ENCODE measurements around the gene EEF1AKMT2.

Gene EEF1AKMT2

DNA sequence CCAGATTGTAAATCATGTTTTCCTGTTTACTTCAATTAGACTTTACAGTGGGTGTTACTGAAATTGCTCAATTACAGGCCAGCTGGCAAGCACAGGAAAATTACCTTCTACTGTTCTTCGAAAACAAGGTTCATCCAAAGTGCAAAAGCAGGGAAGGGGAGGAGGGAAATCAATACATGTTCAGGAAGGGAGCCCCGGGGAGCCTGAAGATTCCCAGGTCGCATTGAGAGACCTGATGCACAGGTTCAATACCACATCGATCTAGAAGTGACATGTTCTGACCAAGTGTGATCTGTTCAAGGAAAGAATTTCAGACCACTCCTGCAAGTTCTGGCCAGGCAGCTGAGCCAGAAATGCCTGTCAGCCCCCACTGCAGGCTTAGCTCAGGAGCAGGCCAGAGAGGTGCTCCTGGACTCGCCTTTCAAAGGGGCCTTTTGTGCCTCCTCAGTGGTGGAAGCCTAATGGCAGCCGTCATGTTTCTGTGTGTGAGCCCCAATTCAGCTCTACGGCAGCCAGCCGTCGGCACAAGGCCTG lies 83.4 kb downstream of the EEF1AKMT2 start:
- Histone ChIP-seq H3K9me3 (ENCODE audit: control insufficient read depth, insufficient read depth, low read length) (no peaks in the 10 kb centered on the region), H3K79me2 (ENCODE audit: control insufficient read depth, low read length) (peaks cover 72% of the 10 kb centered on the region), H3K4me2 (ENCODE audit: low read length) (no peak overlapping the region), H3K27me3 (ENCODE audit: control insufficient read depth, low read length) (no peaks in the 10 kb centered on the region), H3K36me3 (ENCODE audit: control insufficient read depth, low read length) (peaks cover 45% of the 10 kb centered on the region), H3K9me2 (replicated peaks; ENCODE audit: control insufficient read depth, low read length) (no peaks in the 10 kb centered on the region), H3K4me1 (ENCODE audit: control insufficient read depth, low read length) (peaks cover 42% of the 10 kb centered on the region), H3K27ac (ENCODE audit: low read depth, low read length) (no peak overlapping the region), H3F3A (ENCODE audit: control insufficient read depth, insufficient read depth) (no peaks in the 10 kb centered on the region), H3K4me3 (ENCODE audit: low read length) (no peak overlapping the region), H4K20me1 (ENCODE audit: control insufficient read depth, insufficient read depth, low read depth, low read length) (peaks cover 18% of the 10 kb centered on the region)
- no peak for TF ChIP-seq EZH2phosphoT487 (IDR thresholded peaks at IDR 0.05; ENCODE audit: borderline replicate concordance, low read length)
- TF ChIP-seq, protein P1, sequence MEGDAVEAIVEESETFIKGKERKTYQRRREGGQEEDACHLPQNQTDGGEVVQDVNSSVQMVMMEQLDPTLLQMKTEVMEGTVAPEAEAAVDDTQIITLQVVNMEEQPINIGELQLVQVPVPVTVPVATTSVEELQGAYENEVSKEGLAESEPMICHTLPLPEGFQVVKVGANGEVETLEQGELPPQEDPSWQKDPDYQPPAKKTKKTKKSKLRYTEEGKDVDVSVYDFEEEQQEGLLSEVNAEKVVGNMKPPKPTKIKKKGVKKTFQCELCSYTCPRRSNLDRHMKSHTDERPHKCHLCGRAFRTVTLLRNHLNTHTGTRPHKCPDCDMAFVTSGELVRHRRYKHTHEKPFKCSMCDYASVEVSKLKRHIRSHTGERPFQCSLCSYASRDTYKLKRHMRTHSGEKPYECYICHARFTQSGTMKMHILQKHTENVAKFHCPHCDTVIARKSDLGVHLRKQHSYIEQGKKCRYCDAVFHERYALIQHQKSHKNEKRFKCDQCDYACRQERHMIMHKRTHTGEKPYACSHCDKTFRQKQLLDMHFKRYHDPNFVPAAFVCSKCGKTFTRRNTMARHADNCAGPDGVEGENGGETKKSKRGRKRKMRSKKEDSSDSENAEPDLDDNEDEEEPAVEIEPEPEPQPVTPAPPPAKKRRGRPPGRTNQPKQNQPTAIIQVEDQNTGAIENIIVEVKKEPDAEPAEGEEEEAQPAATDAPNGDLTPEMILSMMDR (IDR thresholded peaks at IDR 0.05; ENCODE audit: low read depth, low read length, poor library complexity, severe bottlenecking), result no peak
